Measurements from ENCODE around the gene CCDC85C.

CCDC85C gene

DNA sequence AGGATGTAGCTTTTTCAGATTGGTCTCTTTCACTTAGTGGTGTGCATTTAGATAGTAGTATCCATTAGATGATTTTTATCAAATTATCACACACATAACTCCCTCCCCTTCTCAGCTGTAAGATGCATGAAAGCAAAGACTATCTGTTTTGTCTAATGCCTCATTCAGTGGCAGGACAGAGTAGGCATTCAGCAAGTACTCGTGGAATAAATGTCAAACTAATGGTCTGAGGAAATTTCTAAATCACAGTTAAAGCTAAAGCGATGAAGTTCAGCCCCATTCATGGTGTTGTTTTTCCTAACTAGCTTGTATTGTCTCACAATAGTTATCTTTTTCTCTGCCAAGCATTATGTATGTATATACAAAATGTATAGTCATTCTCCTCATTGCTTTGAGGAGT, 106.7 kb downstream of the CCDC85C start:
- H3K27ac ChIP-seq: no peak overlapping the region
- H3K79me2 ChIP-seq (ENCODE audit: insufficient read depth, low read depth): peaks cover 10% of the 10 kb centered on the region
- no peak overlapping the region for H3K9ac ChIP-seq
- no peaks in the 10 kb centered on the region; the same call in 1 of the 2 replicates for H3K36me3 ChIP-seq (ENCODE audit: insufficient read depth)
- H3K4me1 ChIP-seq (ENCODE audit: low read depth, poor library complexity, severe bottlenecking): no peaks in the 10 kb centered on the region
- H3K27me3 ChIP-seq (ENCODE audit: insufficient read depth, low read depth): no peaks in the 10 kb centered on the region
- H3K4me2 ChIP-seq: no peak overlapping the region
- no peak for TF ChIP-seq CTCF (conservative IDR thresholded peaks at IDR 0.05; ENCODE audit: low read depth, low read length)
- no peak overlapping the region for H3K4me3 ChIP-seq (IDR thresholded peaks at IDR 0.05; ENCODE audit: insufficient read depth, low read depth, low read length)
- no peak overlapping the region for H2AFZ ChIP-seq (ENCODE audit: low read depth)
- H4K20me1 ChIP-seq (ENCODE audit: insufficient read depth): no peaks in the 10 kb centered on the region

GRCh38 chr14:99484106-99484505, 119.9 kb downstream of the CCDC85C start:
- no peaks in the 10 kb centered on the region for H3K36me3 ChIP-seq (ENCODE audit: insufficient read depth)
- no peak overlapping the region for H3K4me2 ChIP-seq
- peaks cover 85% of the 10 kb centered on the region for H3K79me2 ChIP-seq (ENCODE audit: insufficient read depth, low read depth)

GRCh38 chr14:99481745-99482099, 122.3 kb downstream of the CCDC85C start:
- H3K4me2 ChIP-seq: peak overlapping the region; percentile 58
- H4K20me1 ChIP-seq (ENCODE audit: insufficient read depth): peaks cover 15% of the 10 kb centered on the region
- H3K36me3 ChIP-seq (ENCODE audit: insufficient read depth): no peaks in the 10 kb centered on the region
- peak overlapping the region; percentile 64 for H3K27ac ChIP-seq
- peak overlapping the region; percentile 81 for H3K9ac ChIP-seq
- peaks cover 83% of the 10 kb centered on the region for H3K79me2 ChIP-seq (ENCODE audit: insufficient read depth, low read depth)
- H2AFZ ChIP-seq (ENCODE audit: low read depth): peak overlapping the region; percentile 47; the same call in 1 of the 2 replicates
- H3K4me3 ChIP-seq (IDR thresholded peaks at IDR 0.05; ENCODE audit: insufficient read depth, low read depth, low read length): no peak overlapping the region
- peaks cover 23% of the 10 kb centered on the region for H3K4me1 ChIP-seq (ENCODE audit: low read depth, poor library complexity, severe bottlenecking)
- H3K27me3 ChIP-seq (ENCODE audit: insufficient read depth, low read depth): no peaks in the 10 kb centered on the region
- no peak for TF ChIP-seq CTCF (conservative IDR thresholded peaks at IDR 0.05; ENCODE audit: low read depth, low read length)

More at GRCh38 chr14:99484106-99484505, 119.9 kb downstream of the CCDC85C start:
- Histone ChIP-seq H3K9ac (no peak overlapping the region), H3K27ac (no peak overlapping the region), H3K4me3 (IDR thresholded peaks at IDR 0.05; ENCODE audit: insufficient read depth, low read depth, low read length) (no peak overlapping the region), H3K4me1 (ENCODE audit: low read depth, poor library complexity, severe bottlenecking) (peaks cover 17% of the 10 kb centered on the region), H2AFZ (ENCODE audit: low read depth) (no peak overlapping the region), H3K27me3 (ENCODE audit: insufficient read depth, low read depth) (no peaks in the 10 kb centered on the region), H4K20me1 (ENCODE audit: insufficient read depth) (peaks cover 36% of the 10 kb centered on the region)
- no peak for TF ChIP-seq CTCF (conservative IDR thresholded peaks at IDR 0.05; ENCODE audit: low read depth, low read length)

- peak within 1 kb of the TSS; percentile 62 for H2AFZ ChIP-seq (ENCODE audit: low read depth)
- H4K20me1 ChIP-seq (ENCODE audit: insufficient read depth): peaks cover 15% of the 10 kb centered on the region
Observed at GRCh38 chr14:99480917-99481744, 122.9 kb downstream of the CCDC85C start, which contains the start of gene CCNK. CCNK (plus strand) TSS chr14:99481409; CDS start chr14:99492678, 11,269 bp downstream.

More at GRCh38 chr14:99480917-99481744, 122.9 kb downstream of the CCDC85C start, which contains the start of gene CCNK:
- TF ChIP-seq CTCF (conservative IDR thresholded peaks at IDR 0.05; ENCODE audit: low read depth, low read length): no peak
- H3K9ac ChIP-seq: peak within 1 kb of the TSS; percentile 81
- H3K4me1 ChIP-seq (ENCODE audit: low read depth, poor library complexity, severe bottlenecking): peaks cover 23% of the 10 kb centered on the region
- no peak within 1 kb of the TSS for H3K4me3 ChIP-seq (IDR thresholded peaks at IDR 0.05; ENCODE audit: insufficient read depth, low read depth, low read length)
- peak within 1 kb of the TSS; percentile 64 for H3K27ac ChIP-seq
- H3K79me2 ChIP-seq (ENCODE audit: insufficient read depth, low read depth): peaks cover 83% of the 10 kb centered on the region
- H3K36me3 ChIP-seq (ENCODE audit: insufficient read depth): no peaks in the 10 kb centered on the region
- no peaks in the 10 kb centered on the region for H3K27me3 ChIP-seq (ENCODE audit: insufficient read depth, low read depth)
- H3K4me2 ChIP-seq: peak within 1 kb of the TSS; percentile 58

All from KMS-11 (cell line).